C1 segment of cervical spinal cord (tissue), 14 donors: ENCODE data around the gene RDH12.
A peak's percentile ranks its signal among the peaks of the same experiment; 100 is the strongest.
"Not testable (repeated sequence)": the region's sequence is repeated elsewhere in the genome, so short reads cannot be mapped to it uniquely, and the experiment has no call there.

ENCODE experiments used
- DNase-seq, 14 donors: peaks; one replicate each; lab custom pipeline; 2025; lab: John Stamatoyannopoulos, UW

RDH12 gene

GRCh38 chr14:67704484-67705089, 2.9 kb downstream of the RDH12 start:
- peak in 10 of 14 donors; percentile 6 to 65 (median 24) for DNase-seq

- DNase-seq = no peak
These were observed 3.5 kb downstream of the RDH12 start for GRCh38 chr14:67705211-67705610.

DNA sequence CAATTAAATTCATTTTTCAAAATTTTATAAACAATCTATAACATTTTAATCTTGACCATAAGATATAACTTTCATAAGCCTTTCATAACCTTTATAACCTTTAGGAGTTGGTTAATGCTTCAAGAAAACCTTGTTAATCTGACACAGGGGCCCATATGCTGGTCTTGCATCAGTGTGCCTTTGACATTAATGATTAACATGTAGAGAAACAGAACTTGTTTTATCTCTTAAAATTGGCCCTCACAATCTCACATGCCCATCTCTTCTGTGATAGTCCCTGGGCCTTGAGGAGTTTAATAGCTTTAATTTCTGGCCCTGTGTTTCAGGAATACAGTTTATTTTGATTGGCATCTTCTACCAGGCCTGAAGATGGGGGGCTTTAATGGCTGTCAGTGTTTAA, 7.7 kb downstream of the RDH12 start:
- DNase-seq = not testable (repeated sequence)

- not testable (repeated sequence) for DNase-seq
These were observed 8.1 kb downstream of the RDH12 start for GRCh38 chr14:67709796-67710195.

DNA sequence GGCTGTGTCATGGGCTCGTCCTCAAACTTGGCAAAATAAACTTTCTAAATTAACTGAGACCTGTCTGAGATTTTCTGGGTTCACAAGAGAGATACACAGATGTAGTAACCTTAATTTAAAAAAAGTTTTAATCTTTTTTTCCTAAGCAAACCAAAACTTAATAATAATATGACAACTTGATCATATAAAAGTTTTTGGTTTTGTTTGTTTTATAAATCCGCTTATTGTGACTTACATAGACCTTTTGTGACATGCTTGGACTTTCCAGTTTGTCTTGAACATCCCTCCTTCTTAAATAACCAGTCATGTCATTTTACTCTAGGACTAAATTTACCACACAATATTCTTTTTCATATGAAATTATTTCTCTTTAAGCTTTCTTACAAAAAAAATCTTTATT, 8.5 kb downstream of the RDH12 start:
- no peak for DNase-seq

GRCh38 chr14:67717048-67717447, 15.4 kb downstream of the RDH12 start:
- no peak for DNase-seq

DNA sequence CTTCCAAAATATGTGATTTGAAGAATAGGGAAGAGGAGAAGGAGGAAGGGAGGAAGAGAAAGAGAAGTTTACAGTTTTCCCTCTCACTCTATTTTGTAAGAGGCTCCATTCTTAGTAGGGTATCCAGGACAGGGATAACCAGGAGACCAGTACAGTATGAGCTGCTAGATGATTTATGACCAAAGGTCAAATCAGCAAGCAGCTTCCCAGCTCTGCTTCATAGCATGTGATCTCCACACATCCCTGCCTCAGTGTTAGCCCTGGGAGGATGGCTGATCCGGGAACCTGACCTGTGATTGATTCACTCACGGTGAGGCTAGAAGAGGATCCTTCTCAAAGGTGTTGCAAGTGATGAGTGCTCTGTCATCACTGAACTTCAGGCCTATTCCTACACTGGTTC, 16.6 kb downstream of the RDH12 start:
- DNase-seq = no peak

- not testable (repeated sequence) for DNase-seq
These were observed 17.7 kb downstream of the RDH12 start for GRCh38 chr14:67719385-67719784.

DNA sequence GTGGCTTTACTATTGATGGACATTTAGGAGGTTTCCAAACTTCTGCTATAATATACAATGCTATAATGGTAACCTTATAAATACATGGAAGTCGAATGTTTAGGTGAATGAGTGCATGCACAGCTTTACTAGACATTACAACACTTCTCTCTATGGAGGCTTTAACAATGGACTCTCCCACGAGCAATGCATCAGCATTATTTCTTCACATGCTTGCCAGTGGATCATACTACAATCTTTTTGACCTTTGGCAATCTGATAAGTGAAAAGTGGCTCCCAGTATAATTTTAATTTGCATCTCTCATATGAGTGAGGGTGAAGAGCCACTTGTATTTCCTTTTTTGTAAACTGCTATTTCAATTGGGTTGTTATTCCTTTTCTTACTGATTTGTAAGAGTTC, 18.2 kb downstream of the RDH12 start:
- DNase-seq = no peak

DNA sequence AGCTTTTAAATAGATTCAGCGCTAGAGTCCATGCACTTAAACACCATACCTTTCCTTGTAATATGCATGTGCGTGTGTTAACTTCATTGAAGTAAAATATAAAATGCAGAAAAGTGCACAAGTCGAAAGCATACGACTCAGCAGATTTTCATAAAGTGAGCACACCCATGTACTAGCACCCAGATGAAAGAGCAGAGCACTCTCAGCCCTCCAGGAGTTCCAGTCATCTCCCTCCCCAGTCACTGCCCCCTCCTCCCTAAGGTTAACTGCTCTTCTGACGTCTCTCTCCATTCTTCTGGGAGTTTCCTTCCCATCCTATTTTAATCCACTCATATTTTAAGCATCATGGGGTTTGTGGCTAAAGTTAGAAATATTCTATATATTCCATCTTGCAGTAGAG, 20.2 kb downstream of the RDH12 start:
- DNase-seq = no peak

- peak in 9 of 14 donors; percentile 1 to 45 (median 18) for DNase-seq
These were observed 20.6 kb downstream of the RDH12 start for GRCh38 chr14:67722293-67722692.

DNA sequence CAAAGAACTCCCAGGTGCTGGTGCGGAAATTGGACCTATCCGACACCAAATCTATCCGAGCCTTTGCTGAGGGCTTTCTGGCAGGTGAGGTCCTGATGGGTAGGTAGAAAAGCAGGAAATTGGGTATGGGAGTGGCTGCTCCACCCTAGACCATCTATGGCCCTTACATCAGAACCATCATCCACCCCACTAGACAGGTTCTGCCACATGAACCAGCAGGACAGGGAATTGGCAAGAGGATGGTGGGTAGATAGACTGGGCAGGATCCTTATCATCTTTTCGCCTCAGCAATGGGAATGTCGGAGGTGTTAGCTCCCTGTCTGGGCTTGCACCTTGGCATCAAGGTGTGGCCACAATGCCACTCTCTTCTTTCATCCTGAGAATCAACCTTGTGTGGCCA, 23.5 kb downstream of the RDH12 start:
- DNase-seq = no peak

DNA sequence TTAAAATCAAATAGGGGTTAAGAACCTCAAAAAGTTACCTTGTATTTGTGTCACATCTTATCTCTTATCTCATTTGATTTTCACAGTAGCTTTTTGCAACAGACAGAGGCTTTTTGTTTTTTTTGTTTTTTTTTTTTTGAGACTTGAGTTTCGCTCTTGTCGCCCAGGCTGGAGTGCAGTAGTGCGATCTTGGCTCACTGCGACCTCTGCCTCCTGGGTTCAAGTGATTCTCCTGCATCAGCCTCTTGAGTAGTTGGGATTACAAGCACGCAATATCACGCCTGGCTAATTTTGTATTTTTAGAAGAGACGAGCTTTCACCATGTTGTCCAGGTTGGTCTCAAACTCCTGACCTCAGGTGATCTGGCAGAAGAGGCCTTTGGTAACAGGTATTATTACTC, 25.7 kb downstream of the RDH12 start:
- no peak for DNase-seq

DNA sequence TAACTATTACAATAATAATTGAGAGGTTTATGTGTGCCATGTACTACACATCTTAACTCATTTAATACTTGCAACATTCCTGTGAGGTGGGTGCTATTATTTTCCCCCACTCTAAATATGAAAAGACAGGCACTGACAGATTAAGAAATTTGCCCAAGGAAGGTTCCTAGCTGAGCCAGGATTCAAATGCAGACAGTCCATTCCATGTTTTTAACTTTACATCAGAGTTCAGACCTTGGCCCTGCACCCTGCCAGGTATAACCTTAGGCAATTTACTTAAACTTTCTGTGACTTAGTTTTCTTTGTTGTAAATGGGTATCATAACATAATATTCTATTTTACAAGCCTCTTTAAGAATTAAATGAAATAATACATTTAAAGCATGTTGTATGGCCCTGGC, 26.6 kb downstream of the RDH12 start:
- no peak for DNase-seq

- DNase-seq = no peak
These were observed 27.6 kb downstream of the RDH12 start for GRCh38 chr14:67729072-67729885.

GRCh38 chr14:67733616-67734015, 31.9 kb downstream of the RDH12 start:
- no peak for DNase-seq

- DNase-seq = no peak
These were observed 33.0 kb downstream of the RDH12 start for GRCh38 chr14:67734675-67735074.

- no peak for DNase-seq
These were observed 33.9 kb downstream of the RDH12 start for GRCh38 chr14:67735336-67736147.

DNA sequence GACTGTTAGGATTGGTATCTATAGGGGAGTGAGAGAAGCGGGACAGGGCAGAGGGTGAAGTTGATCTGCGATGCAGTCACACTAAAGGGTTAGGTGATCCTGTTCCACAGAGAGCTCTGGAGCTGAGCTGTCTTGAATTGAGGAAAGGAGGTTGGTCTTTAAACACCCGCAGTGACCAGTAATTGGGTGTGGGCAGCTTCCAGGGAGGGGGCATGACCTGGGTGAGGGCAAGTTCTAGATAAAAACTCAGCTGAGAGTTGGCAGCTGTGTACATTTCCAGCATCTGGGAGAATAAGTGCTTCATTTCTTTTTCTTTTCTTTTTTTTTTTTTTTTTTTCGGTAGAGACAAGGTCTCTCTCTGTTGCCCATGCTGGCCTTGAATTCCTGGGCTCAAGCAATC, 35.1 kb downstream of the RDH12 start:
- DNase-seq = no peak

- DNase-seq = no peak
These were observed 37.2 kb downstream of the RDH12 start for GRCh38 chr14:67738740-67739504.

GRCh38 chr14:67744046-67744445, 42.4 kb downstream of the RDH12 start:
- DNase-seq = no peak

DNA sequence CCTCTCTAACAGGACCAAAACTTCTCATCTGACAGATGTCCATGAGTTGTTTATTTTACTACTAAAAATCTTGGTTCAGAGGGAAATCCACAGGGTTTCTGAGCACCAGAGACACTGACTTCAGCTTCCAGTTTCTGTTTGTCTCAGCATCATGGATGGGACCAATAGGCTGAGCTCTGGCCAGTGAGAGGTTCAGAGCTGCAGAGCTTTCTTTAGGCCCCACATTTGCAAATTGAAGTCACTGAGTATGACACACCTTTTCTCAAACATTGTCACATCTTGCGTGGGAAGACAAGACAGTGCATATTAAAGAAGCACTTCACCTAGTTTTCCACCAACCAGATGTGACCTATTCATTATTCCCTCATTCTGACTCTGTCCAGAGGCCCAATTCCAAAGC, 45.2 kb downstream of the RDH12 start:
- DNase-seq = no peak
